MM.1S (cell line): ENCODE results near the gene DUSP8.

Experiments used
- DNase-seq: peaks from one replicate; pipeline ENCODE4 v3.0.0-alpha.2; 2015
- H2AFZ ChIP-seq: fragments of 300-600 bp; sonication (generic); 2 replicates; pipeline ENCODE4 v1.6.0; 2016; ENCODE audit warnings: antibody characterized with exemption, low read length
- H3F3A ChIP-seq: fragments of 300-600 bp; sonication (generic); 2 replicates; pipeline ENCODE4 v1.6.1; 2016; ENCODE audit warnings: mild to moderate bottlenecking, antibody characterized with exemption, low read length, moderate library complexity, mixed read lengths; ENCODE audit not compliant: insufficient read depth
- H3K27ac ChIP-seq: fragments of 300-600 bp; sonication (generic); 2 replicates; pipeline ENCODE4 v1.5.1; 2016; ENCODE audit warnings: mild to moderate bottlenecking, low read length
- H3K27me3 ChIP-seq: fragments of 300-600 bp; sonication (generic); replicated peaks from 2 replicates; pipeline ENCODE4 v1.6.0; 2016; ENCODE audit warnings: low read length; ENCODE audit not compliant: insufficient read depth
- H3K36me3 ChIP-seq: fragments of 300-600 bp; sonication (generic); replicated peaks from 2 replicates; pipeline ENCODE4 v1.6.1; 2016; ENCODE audit warnings: mild to moderate bottlenecking, low read length, mixed read lengths; ENCODE audit not compliant: insufficient read depth
- H3K4me1 ChIP-seq: fragments of 300-600 bp; sonication (generic); 2 replicates; pipeline ENCODE4 v1.6.1; 2016; ENCODE audit warnings: low read length, mixed read lengths
- H3K4me2 ChIP-seq: fragments of 300-600 bp; sonication (generic); 2 replicates; pipeline ENCODE4 v1.6.0; 2016; ENCODE audit warnings: low read depth, low read length
- H3K4me3 ChIP-seq: fragments of 300-600 bp; sonication (generic); 2 replicates; pipeline ENCODE4 v1.5.1; 2016; ENCODE audit warnings: low read length, mixed read lengths
- H3K79me2 ChIP-seq: fragments of 300-600 bp; sonication (generic); 2 replicates; pipeline ENCODE4 v1.6.1; 2016; ENCODE audit warnings: mixed run types, low read length, mixed read lengths
- H3K9ac ChIP-seq: fragments of 300-600 bp; sonication (generic); 2 replicates; pipeline ENCODE4 v1.6.1; 2016; ENCODE audit warnings: low read length, mixed read lengths
- H3K9me2 ChIP-seq: fragments of 300-600 bp; sonication (generic); replicated peaks from 2 replicates; pipeline ENCODE4 v1.6.1; 2016; ENCODE audit warnings: mild to moderate bottlenecking, low read length, mixed read lengths; ENCODE audit not compliant: insufficient read depth
- H3K9me3 ChIP-seq: fragments of 300-600 bp; sonication (generic); replicated peaks from 2 replicates; pipeline ENCODE4 v1.6.1; 2016; ENCODE audit warnings: mild to moderate bottlenecking, low read length, mixed read lengths; ENCODE audit not compliant: insufficient read depth
- H4K20me1 ChIP-seq: fragments of 300-600 bp; sonication (generic); 2 replicates; pipeline ENCODE4 v1.6.1; 2016; ENCODE audit warnings: mild to moderate bottlenecking, low read length, moderate library complexity, mixed read lengths; ENCODE audit not compliant: insufficient read depth
- CTCF ChIP-seq: fragments of 300-600 bp; sonication (generic); IDR thresholded peaks from 2 replicates; pipeline ENCODE4 v1.5.1; 2016; ENCODE audit warnings: antibody characterized with exemption, low read length, mixed read lengths
- EZH2 ChIP-seq: fragments of 300-600 bp; sonication (generic); optimal IDR thresholded peaks from 2 replicates; pipeline ENCODE3; 2017; ENCODE audit warnings: low read depth, mild to moderate bottlenecking, antibody characterized with exemption, low read length, mixed read lengths
- EZH2phosphoT487 ChIP-seq: fragments of 300-600 bp; sonication (generic); IDR thresholded peaks from 2 replicates; pipeline ENCODE4 v1.6.1; 2018; ENCODE audit warnings: antibody characterized with exemption, low read length

The DUSP8 gene

GRCh38 chr11:1529286-1529685 is 42.8 kb downstream of the DUSP8 start:
- Histone ChIP-seq H3K27ac (no peak overlapping the region), H3K4me2 (no peak overlapping the region), H3K79me2 (peaks cover 75% of the 10 kb centered on the region), H3K9me2 (no peaks in the 10 kb centered on the region), H3F3A (no peaks in the 10 kb centered on the region), H3K9me3 (no peaks in the 10 kb centered on the region), H3K9ac (no peak overlapping the region), H3K27me3 (no peaks in the 10 kb centered on the region), H3K4me1 (no peaks in the 10 kb centered on the region), H2AFZ (no peak overlapping the region), H3K36me3 (no peaks in the 10 kb centered on the region), H4K20me1 (no peaks in the 10 kb centered on the region; the same call in 1 of the 2 replicates), H3K4me3 (no peak overlapping the region)
- DNase-seq, result no peak
- no peak for TF ChIP-seq EZH2phosphoT487
- no peak for TF ChIP-seq CTCF
- no peak for TF ChIP-seq EZH2

GRCh38 chr11:1528710-1529109 is 43.4 kb downstream of the DUSP8 start:
- Histone ChIP-seq H3K27ac (no peak overlapping the region), H3K27me3 (no peaks in the 10 kb centered on the region), H4K20me1 (no peaks in the 10 kb centered on the region; the same call in 1 of the 2 replicates), H3K36me3 (no peaks in the 10 kb centered on the region), H3F3A (no peaks in the 10 kb centered on the region), H2AFZ (no peak overlapping the region), H3K4me1 (no peaks in the 10 kb centered on the region), H3K79me2 (peaks cover 72% of the 10 kb centered on the region), H3K4me3 (no peak overlapping the region), H3K9ac (no peak overlapping the region), H3K9me3 (no peaks in the 10 kb centered on the region), H3K4me2 (no peak overlapping the region), H3K9me2 (no peaks in the 10 kb centered on the region)
- DNase-seq, result no peak
- TF ChIP-seq CTCF (no peak), EZH2phosphoT487 (no peak), EZH2 (no peak)

- no peaks in the 10 kb centered on the region for H3K4me1 ChIP-seq
- no peaks in the 10 kb centered on the region for H3K9me3 ChIP-seq
- no peak overlapping the region for H3K4me2 ChIP-seq
- TF ChIP-seq CTCF (no peak), EZH2phosphoT487 (no peak), EZH2 (no peak)
- no peak overlapping the region for H3K9ac ChIP-seq
- no peak overlapping the region for H3K27ac ChIP-seq
- H3K27me3 ChIP-seq, result no peaks in the 10 kb centered on the region
- no peaks in the 10 kb centered on the region; the same call in 1 of the 2 replicates for H4K20me1 ChIP-seq
- H3K79me2 ChIP-seq, result peaks cover 66% of the 10 kb centered on the region
- no peaks in the 10 kb centered on the region for H3K9me2 ChIP-seq
- no peak overlapping the region for H2AFZ ChIP-seq
- no peak for DNase-seq
- H3K36me3 ChIP-seq, result no peaks in the 10 kb centered on the region
- H3F3A ChIP-seq, result no peaks in the 10 kb centered on the region
- H3K4me3 ChIP-seq, result no peak overlapping the region
Observed at GRCh38 chr11:1526785-1527184, 45.3 kb downstream of the DUSP8 start.
